ENCODE measurements around the gene KRT25. TPM values are rescaled to one million over a fixed set of nuclear protein-coding genes. Genes with fewer than 3 reads are reported as not detected.
A peak's percentile ranks its signal among the peaks of the same experiment; 100 is the strongest.

Gene KRT25
- total RNA-seq, 4 donors from 2014 or later: not detected

DNA sequence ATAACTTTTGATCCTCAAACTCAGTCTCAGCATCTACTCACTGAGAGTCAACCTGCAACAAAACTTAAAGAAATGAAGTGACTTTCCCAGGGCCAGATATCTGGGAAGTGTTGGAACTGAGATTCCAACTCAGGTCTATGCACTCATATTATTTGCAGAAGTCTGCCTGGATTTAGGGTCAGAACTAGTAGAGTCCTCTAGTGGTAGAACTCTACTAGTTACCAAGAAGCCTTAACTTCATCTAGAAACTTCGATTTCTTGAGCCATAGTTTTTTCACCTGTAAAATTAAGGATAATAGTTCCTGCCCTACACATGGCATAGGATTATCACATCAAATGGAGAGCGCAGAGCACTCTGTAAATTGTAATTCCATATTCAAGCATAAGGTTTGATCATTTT lies 28.2 kb downstream of the KRT25 start:
- H3K4me1 ChIP-seq: no peaks in the 10 kb centered on the region
- no peak for DNase-seq
- no peaks in the 10 kb centered on the region for H3K36me3 ChIP-seq
- no peaks in the 10 kb centered on the region for H3K9me3 ChIP-seq
- intact Hi-C loops (cut with DNase I; ENCODE audit: low total_unique reads): no loop called here
- H3K4me3 ChIP-seq: no peak overlapping the region
- TF ChIP-seq POLR2A (IDR thresholded peaks at IDR 0.05): no peak
- TF ChIP-seq, protein P1, sequence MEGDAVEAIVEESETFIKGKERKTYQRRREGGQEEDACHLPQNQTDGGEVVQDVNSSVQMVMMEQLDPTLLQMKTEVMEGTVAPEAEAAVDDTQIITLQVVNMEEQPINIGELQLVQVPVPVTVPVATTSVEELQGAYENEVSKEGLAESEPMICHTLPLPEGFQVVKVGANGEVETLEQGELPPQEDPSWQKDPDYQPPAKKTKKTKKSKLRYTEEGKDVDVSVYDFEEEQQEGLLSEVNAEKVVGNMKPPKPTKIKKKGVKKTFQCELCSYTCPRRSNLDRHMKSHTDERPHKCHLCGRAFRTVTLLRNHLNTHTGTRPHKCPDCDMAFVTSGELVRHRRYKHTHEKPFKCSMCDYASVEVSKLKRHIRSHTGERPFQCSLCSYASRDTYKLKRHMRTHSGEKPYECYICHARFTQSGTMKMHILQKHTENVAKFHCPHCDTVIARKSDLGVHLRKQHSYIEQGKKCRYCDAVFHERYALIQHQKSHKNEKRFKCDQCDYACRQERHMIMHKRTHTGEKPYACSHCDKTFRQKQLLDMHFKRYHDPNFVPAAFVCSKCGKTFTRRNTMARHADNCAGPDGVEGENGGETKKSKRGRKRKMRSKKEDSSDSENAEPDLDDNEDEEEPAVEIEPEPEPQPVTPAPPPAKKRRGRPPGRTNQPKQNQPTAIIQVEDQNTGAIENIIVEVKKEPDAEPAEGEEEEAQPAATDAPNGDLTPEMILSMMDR (IDR thresholded peaks at IDR 0.05): peak in 3 of 4 experiments; percentile 21 to 30 (median 27)
- no peak overlapping the region for H3K27ac ChIP-seq
- H3K27me3 ChIP-seq: no peaks in the 10 kb centered on the region

DNA sequence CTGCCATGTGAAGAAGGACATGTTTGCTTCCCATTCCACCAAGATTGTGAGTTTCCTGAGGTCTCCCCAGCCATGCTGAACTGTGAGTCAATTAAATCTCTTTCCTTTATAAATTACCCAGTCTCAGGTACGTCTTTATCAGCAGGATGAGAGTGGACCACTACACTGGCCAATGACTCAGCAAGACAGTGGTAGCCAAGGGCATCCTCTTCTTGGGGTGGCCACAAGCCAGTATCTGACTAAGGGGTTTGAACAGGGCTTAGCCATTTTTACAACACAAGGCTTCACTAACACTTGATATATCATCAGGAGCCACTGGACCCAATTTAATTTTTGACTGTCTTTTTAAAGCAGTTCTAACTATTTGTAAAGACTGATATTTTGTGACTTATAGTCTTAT lies 30.5 kb downstream of the KRT25 start:
- H3K9me3 ChIP-seq: no peaks in the 10 kb centered on the region
- intact Hi-C loops (cut with DNase I; ENCODE audit: low total_unique reads): no loop called here
- H3K27me3 ChIP-seq: no peaks in the 10 kb centered on the region
- H3K36me3 ChIP-seq: no peaks in the 10 kb centered on the region
- no peak overlapping the region for H3K4me3 ChIP-seq
- no peak for DNase-seq
- no peak overlapping the region for H3K27ac ChIP-seq
- TF ChIP-seq POLR2A (IDR thresholded peaks at IDR 0.05): no peak
- TF ChIP-seq, protein P1 (IDR thresholded peaks at IDR 0.05): no peak
- peaks cover 0 to 5% of the 10 kb centered on the region in 2 donors for H3K4me1 ChIP-seq

DNA sequence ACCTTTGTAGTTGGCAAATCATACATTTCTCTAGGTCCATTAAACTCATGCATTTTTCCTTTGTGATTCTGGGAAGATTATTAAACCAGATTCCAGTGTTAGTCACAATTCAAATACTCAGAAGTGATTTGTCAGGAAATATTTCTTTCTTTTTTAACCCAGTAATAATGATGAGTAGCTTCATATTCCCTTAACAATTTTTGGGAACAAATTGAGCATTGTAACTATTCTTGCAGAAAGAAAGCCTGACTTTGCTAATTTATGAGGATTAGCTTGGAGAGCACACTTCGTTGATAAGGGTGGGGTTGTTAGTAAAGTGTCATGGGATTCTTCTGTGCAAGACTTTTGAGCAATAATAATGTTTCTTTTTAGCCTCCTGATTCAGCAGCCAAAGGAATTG lies 32.9 kb downstream of the KRT25 start:
- no peaks in the 10 kb centered on the region for H3K9me3 ChIP-seq
- H3K4me1 ChIP-seq: peaks cover 0 to 5% of the 10 kb centered on the region in 2 donors
- H3K27me3 ChIP-seq: no peaks in the 10 kb centered on the region
- no peaks in the 10 kb centered on the region for H3K36me3 ChIP-seq
- no peak for TF ChIP-seq POLR2A (IDR thresholded peaks at IDR 0.05)
- peak overlapping the region; percentile 34 to 74 for H3K27ac ChIP-seq
- intact Hi-C loops (cut with DNase I; ENCODE audit: low total_unique reads): no loop called here
- DNase-seq: no peak
- H3K4me3 ChIP-seq: no peak overlapping the region

DNA sequence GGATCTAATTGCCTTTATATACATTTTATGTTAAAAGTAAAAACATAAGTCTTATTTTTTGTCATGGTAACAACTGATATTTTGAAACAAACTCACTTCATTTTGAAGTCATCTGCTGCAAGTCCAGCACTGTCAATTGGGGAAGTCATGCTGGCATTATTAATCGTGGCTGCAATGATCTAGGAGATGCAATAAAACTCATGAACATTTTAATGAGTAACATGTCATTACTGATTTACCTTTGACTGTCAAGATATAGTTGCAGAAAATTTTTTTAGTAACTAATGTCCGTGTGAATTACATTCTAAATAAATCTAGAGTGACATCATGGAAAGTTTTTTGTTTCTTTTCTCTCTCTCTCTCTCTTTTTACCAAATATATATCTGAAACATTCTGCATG lies 34.2 kb downstream of the KRT25 start:
- no peak overlapping the region for H3K4me3 ChIP-seq
- peaks cover 0 to 5% of the 10 kb centered on the region in 2 donors for H3K4me1 ChIP-seq
- TF ChIP-seq POLR2A (IDR thresholded peaks at IDR 0.05): no peak
- TF ChIP-seq, protein P1 (IDR thresholded peaks at IDR 0.05): no peak
- H3K9me3 ChIP-seq: no peaks in the 10 kb centered on the region
- intact Hi-C loops (cut with DNase I; ENCODE audit: low total_unique reads): no loop called here
- no peak overlapping the region for H3K27ac ChIP-seq
- no peaks in the 10 kb centered on the region for H3K27me3 ChIP-seq
- no peaks in the 10 kb centered on the region for H3K36me3 ChIP-seq
- DNase-seq: no peak

DNA sequence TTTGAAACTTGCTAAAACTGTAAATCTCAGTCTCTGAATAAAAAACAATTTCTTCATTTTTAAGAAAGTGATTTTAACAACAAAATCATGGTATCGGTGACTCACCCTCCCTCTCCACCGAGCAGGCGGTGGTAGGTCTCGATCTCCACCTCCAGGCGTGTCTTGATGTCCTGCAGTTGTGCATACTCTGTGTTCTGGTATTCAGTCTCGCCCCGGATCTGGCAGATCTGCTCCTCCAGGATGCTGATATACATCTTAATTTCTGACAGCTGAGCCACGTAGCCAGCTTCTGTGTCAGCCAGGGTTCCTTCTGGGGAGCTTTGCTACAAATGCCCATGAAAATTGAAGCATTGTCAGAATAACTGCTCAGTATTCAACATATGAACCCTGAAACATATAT lies 36.2 kb downstream of the KRT25 start:
- intact Hi-C loops (cut with DNase I; ENCODE audit: low total_unique reads): no loop called here
- TF ChIP-seq, protein P1 (IDR thresholded peaks at IDR 0.05): no peak
- no peak for TF ChIP-seq POLR2A (IDR thresholded peaks at IDR 0.05)

DNA sequence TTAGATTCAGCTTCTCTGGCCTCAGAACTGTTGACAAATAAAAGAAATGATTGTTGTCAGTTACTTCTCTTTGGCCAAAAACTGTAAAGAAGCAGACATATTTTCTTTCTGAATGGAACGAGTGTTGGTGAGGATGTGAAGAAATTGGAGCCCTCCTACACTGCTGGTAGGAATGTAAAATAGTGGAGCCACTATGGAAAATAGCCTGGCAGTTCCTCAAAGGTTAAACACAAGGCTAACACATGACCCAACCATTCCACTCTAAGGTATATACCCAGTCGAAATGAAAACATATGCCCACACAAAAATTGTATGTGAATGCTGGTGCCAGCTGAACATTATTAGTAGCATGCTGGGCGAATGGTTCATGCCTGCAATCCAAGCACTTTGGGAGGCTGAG lies 37.4 kb downstream of the KRT25 start:
- DNase-seq: no peak
- Histone ChIP-seq H3K27ac (no peak overlapping the region), H3K4me3 (no peak overlapping the region), H3K36me3 (no peaks in the 10 kb centered on the region), H3K9me3 (no peaks in the 10 kb centered on the region), H3K4me1 (peaks cover 0 to 5% of the 10 kb centered on the region in 2 donors), H3K27me3 (no peaks in the 10 kb centered on the region)
- intact Hi-C loops (cut with DNase I; ENCODE audit: low total_unique reads): no loop called here
- no peak for TF ChIP-seq POLR2A (IDR thresholded peaks at IDR 0.05)

More for the DNA sequence above, 36.2 kb downstream of the KRT25 start:
- DNase-seq: no peak
- Histone ChIP-seq H3K4me3 (no peak overlapping the region), H3K36me3 (no peaks in the 10 kb centered on the region), H3K9me3 (no peaks in the 10 kb centered on the region), H3K4me1 (peaks cover 0 to 5% of the 10 kb centered on the region in 2 donors), H3K27me3 (no peaks in the 10 kb centered on the region), H3K27ac (no peak overlapping the region)
